A549 (cell line): ENCODE results near the gene REC114. TPM values are rescaled to one million over a fixed set of nuclear protein-coding genes. Genes with fewer than 3 reads are reported as not detected.

ENCODE experiments used
- polyA plus RNA-seq, 4 experiments: library from polyadenylated mRNA; depleted of rRNA in 3 of 4; stranded (reverse); fragments of >200 nt; fragmentation: RNase III in 1 of 4; extraction: RNeasy Plus Mini Kit Qiagen cat#74134 plus additional on column Dnase treatment in 1 of 4; gene quantifications; 2 replicates in 3 of 4; 3 replicates in 1 of 4; pipeline ENCODE4 v1.2.3, GENCODE V29; 2011 to 2017

Gene REC114
- polyA plus RNA-seq, 2 of the 4 experiments (the other 2 are of a cell fraction): not detected

Other genes with a start within 250 kb of the REC114 start
- 0.03 and 0.07 TPM in 2 replicates for gene HCN4, start 74.2 kb upstream of the REC114 start, polyA plus RNA-seq (2011; rRNA removed)
- gene HCN4, start 74.2 kb upstream of the REC114 start, polyA plus RNA-seq (2017; fragmentation: RNase III; extraction: RNeasy Plus Mini Kit Qiagen cat#74134 plus additional on column Dnase treatment): 0.09 to 0.12 TPM (median 0.09 TPM) in 3 replicates
- 201 and 253 TPM in 2 replicates for gene NPTN, start 190.2 kb downstream of the REC114 start, polyA plus RNA-seq (2011; rRNA removed)
- 138 to 150 TPM (median 145 TPM) in 3 replicates for gene NPTN, start 190.2 kb downstream of the REC114 start, polyA plus RNA-seq (2017; fragmentation: RNase III; extraction: RNeasy Plus Mini Kit Qiagen cat#74134 plus additional on column Dnase treatment)
- 24.8 and 32.8 TPM in 2 replicates for gene CD276, start 241.2 kb downstream of the REC114 start, polyA plus RNA-seq (2011; rRNA removed)
- gene CD276, start 241.2 kb downstream of the REC114 start, polyA plus RNA-seq (2017; fragmentation: RNase III; extraction: RNeasy Plus Mini Kit Qiagen cat#74134 plus additional on column Dnase treatment): 23.6 to 31.0 TPM (median 30.3 TPM) in 3 replicates